Measurements from ENCODE around the gene PDHA1. TPM values are rescaled to one million over a fixed set of nuclear protein-coding genes. Genes with fewer than 3 reads are reported as not detected.

PDHA1 gene
- total RNA-seq, 1 donor from 2014 or later = 149 TPM

DNA sequence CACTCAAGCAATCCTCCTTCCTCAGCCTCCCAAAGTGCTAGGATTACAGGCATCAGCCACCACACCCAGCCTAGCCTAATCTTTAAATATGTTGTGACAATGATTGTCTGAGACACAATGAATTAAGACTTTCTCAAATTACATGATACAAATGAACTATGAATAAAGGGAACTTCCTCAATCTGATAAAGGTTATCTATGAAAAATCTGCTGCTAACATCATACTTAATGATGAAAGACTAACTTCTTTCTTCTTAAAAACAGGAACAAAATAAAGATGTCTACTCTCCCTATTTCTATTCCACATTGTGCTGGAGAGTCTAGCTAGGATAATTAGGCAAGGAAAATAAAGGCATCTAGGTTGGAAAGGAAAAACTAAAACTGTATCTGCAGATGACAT is 60.0 kb downstream of the PDHA1 start:
- Mint-ChIP-seq H3K27ac (no peak overlapping the region), H3K4me1 (no peaks in the 10 kb centered on the region), H3K4me3 (no peak overlapping the region), H3K9me3 (peaks cover 33% of the 10 kb centered on the region), H3K36me3 (no peaks in the 10 kb centered on the region), H3K27me3 (ENCODE audit: low read depth) (no peaks in the 10 kb centered on the region)
- TF ChIP-seq, protein P1, sequence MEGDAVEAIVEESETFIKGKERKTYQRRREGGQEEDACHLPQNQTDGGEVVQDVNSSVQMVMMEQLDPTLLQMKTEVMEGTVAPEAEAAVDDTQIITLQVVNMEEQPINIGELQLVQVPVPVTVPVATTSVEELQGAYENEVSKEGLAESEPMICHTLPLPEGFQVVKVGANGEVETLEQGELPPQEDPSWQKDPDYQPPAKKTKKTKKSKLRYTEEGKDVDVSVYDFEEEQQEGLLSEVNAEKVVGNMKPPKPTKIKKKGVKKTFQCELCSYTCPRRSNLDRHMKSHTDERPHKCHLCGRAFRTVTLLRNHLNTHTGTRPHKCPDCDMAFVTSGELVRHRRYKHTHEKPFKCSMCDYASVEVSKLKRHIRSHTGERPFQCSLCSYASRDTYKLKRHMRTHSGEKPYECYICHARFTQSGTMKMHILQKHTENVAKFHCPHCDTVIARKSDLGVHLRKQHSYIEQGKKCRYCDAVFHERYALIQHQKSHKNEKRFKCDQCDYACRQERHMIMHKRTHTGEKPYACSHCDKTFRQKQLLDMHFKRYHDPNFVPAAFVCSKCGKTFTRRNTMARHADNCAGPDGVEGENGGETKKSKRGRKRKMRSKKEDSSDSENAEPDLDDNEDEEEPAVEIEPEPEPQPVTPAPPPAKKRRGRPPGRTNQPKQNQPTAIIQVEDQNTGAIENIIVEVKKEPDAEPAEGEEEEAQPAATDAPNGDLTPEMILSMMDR (IDR thresholded peaks at IDR 0.05; ENCODE audit: unreplicated experiment) = no peak
- no peak for DNase-seq (ENCODE audit: low spot score in 2 of 2, unreplicated experiment in 2 of 2)

DNA sequence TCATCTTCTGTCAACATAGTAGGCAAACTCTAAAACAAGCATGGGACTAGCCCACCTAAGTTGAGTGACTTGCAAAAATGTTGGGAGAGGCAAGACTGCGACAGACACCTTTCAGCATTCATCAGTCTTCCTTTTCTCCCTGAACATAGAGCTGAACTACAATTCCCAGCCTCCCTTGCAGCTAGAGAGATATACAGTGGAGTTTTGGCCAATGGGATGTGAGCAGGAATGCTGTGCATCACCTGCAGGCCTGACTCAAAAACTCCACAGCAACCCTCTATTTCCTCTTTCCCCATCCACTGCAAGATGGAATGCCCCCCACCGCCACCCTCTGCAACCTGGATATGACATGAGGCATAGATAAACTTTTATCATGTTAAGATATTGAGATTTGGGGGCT is 66.5 kb downstream of the PDHA1 start:
- DNase-seq (ENCODE audit: low spot score in 2 of 2, unreplicated experiment in 2 of 2) = no peak
- TF ChIP-seq, protein P1 (IDR thresholded peaks at IDR 0.05; ENCODE audit: unreplicated experiment) = no peak
- Mint-ChIP-seq H3K36me3 (no peaks in the 10 kb centered on the region), H3K4me3 (no peak overlapping the region), H3K27me3 (ENCODE audit: low read depth) (no peaks in the 10 kb centered on the region), H3K9me3 (peaks cover 45% of the 10 kb centered on the region), H3K27ac (no peak overlapping the region), H3K4me1 (no peaks in the 10 kb centered on the region)

Other genes with a start within 250 kb of the PDHA1 start
- gene ADGRG2, start 221.5 kb upstream of the PDHA1 start, total RNA-seq = 0.98 to 1.0 TPM (median 0.99 TPM) in 3 replicates
- 1.3 to 1.6 TPM (median 1.4 TPM) in 3 replicates for gene MAP3K15, start 171.6 kb downstream of the PDHA1 start, total RNA-seq

All from mesothelial cell of epicardium (in vitro differentiated cells).